Measurements from ENCODE around the gene LKAAEAR1. TPM values are rescaled to one million over a fixed set of nuclear protein-coding genes. Genes with fewer than 3 reads are reported as not detected.

LKAAEAR1 gene
- total and polyA plus RNA-seq, 3 experiments from 2014 or later: 0.29 to 1.2 (median 0.39) TPM

- Mint-ChIP-seq H3K36me3 (peaks cover 0 to 2% (median 0%) of the 10 kb centered on the region in 3 donors), H3K27me3 (no peaks in the 10 kb centered on the region), H3K4me3 (peak overlapping the region; percentile 82 to 89 (median 86)), H3K9me3 (no peaks in the 10 kb centered on the region), H3K27ac (peak overlapping the region in 7 of 8 donors; percentile 49 to 88 (median 68)), H3K4me1 (peaks cover 21 to 50% (median 24%) of the 10 kb centered on the region in 3 donors)
- POLR2A ChIA-PET: interaction anchor here (1.0 to 1.1 kb wide), 2 partner anchors 15 to 84 kb away, joined by 3 read pairs; partner anchors contain the start of gene RGS19
- Histone ChIP-seq H3K36me3 (ENCODE audit: insufficient read depth, low read length) (no peaks in the 10 kb centered on the region), H3K4me3 (ENCODE audit: low read length) (peak overlapping the region; percentile 50), H3K4me1 (ENCODE audit: insufficient read depth, low read length) (peaks cover 42% of the 10 kb centered on the region), H3K27ac (ENCODE audit: low read depth, low read length) (no peak overlapping the region), H3K9me3 (ENCODE audit: low read length) (no peaks in the 10 kb centered on the region), H3K27me3 (ENCODE audit: insufficient read depth, low read length, poor library complexity, severe bottlenecking) (no peaks in the 10 kb centered on the region)
- CTCF ChIA-PET: interaction anchor here (1.2 to 2.7 kb wide), 2 partner anchors 26 to 56 kb away, joined by 4 to 10 read pairs; no protein-coding TSS in a partner anchor
- DNase-seq: no peak
Measured at GRCh38 chr20:64064145-64064698, 20.0 kb downstream of the LKAAEAR1 start.

- Histone ChIP-seq H3K27ac (ENCODE audit: low read depth, low read length) (peak overlapping the region; percentile 51), H3K4me3 (ENCODE audit: low read length) (peak overlapping the region; percentile 50), H3K27me3 (ENCODE audit: insufficient read depth, low read length, poor library complexity, severe bottlenecking) (no peaks in the 10 kb centered on the region), H3K4me1 (ENCODE audit: insufficient read depth, low read length) (peaks cover 41% of the 10 kb centered on the region), H3K36me3 (ENCODE audit: insufficient read depth, low read length) (no peaks in the 10 kb centered on the region), H3K9me3 (ENCODE audit: low read length) (no peaks in the 10 kb centered on the region)
- H3K4me1 Mint-ChIP-seq: peaks cover 21 to 50% (median 24%) of the 10 kb centered on the region in 3 donors
- ChIA-PET CTCF (interaction anchor here (0.7 to 3.9 kb wide), 5 partner anchors 25 to 1684 kb away, joined by 3 to 33 read pairs (median 7); partner anchors contain the start of genes C20orf204 and PRPF6), POLR2A (interaction anchor here (0.9 to 1.4 kb wide), 7 partner anchors 12 to 542 kb away, joined by 3 to 6 read pairs (median 4); partner anchors contain the start of genes OPRL1, PRPF6 and RGS19)
- peaks cover 0 to 2% (median 0%) of the 10 kb centered on the region in 3 donors for H3K36me3 Mint-ChIP-seq
- H3K4me3 Mint-ChIP-seq: peak overlapping the region; percentile 82 to 89 (median 86)
- no peak for DNase-seq
- peak overlapping the region in 7 of 8 donors; percentile 49 to 92 (median 68) for H3K27ac Mint-ChIP-seq
- H3K9me3 Mint-ChIP-seq: no peaks in the 10 kb centered on the region
- H3K27me3 Mint-ChIP-seq: no peaks in the 10 kb centered on the region
Measured at GRCh38 chr20:64063389-64064144, 20.6 kb downstream of the LKAAEAR1 start.

- Mint-ChIP-seq H3K9me3 (no peaks in the 10 kb centered on the region), H3K27ac (peak within 1 kb of the TSS in 7 of 8 donors; percentile 49 to 92 (median 68)), H3K27me3 (no peaks in the 10 kb centered on the region), H3K36me3 (peaks cover 0 to 2% (median 0%) of the 10 kb centered on the region in 3 donors), H3K4me3 (peak within 1 kb of the TSS; percentile 82 to 89 (median 86)), H3K4me1 (peaks cover 24 to 53% (median 28%) of the 10 kb centered on the region in 3 donors)
- H3K27ac ChIP-seq (ENCODE audit: low read depth, low read length): peak within 1 kb of the TSS; percentile 51
- H3K27me3 ChIP-seq (ENCODE audit: insufficient read depth, low read length, poor library complexity, severe bottlenecking): no peaks in the 10 kb centered on the region
- H3K9me3 ChIP-seq (ENCODE audit: low read length): no peaks in the 10 kb centered on the region
- POLR2A ChIA-PET: interaction anchor here (0.8 to 1.4 kb wide), 6 partner anchors 13 to 542 kb away, joined by 3 to 6 read pairs (median 4); partner anchors contain the start of genes OPRL1, PRPF6, PTK6 and RGS19
- DNase-seq: peak; percentile 85 to 94 (median 87)
- CTCF ChIA-PET: interaction anchor here (0.7 to 3.9 kb wide), 6 partner anchors 9 to 1683 kb away, joined by 3 to 33 read pairs (median 4); partner anchors contain the start of genes C20orf204 and PRPF6
- peak within 1 kb of the TSS; percentile 50 for H3K4me3 ChIP-seq (ENCODE audit: low read length)
- H3K4me1 ChIP-seq (ENCODE audit: insufficient read depth, low read length): peaks cover 45% of the 10 kb centered on the region
- H3K36me3 ChIP-seq (ENCODE audit: insufficient read depth, low read length): no peaks in the 10 kb centered on the region
Measured at GRCh38 chr20:64062596-64063388, 21.4 kb downstream of the LKAAEAR1 start, which contains the start of gene TCEA2. Gene TCEA2 (plus strand): TSS chr20:64063198. CDS start chr20:64063313, 115 bp downstream.

- H3K27me3 ChIP-seq (ENCODE audit: insufficient read depth, low read length, poor library complexity, severe bottlenecking): no peaks in the 10 kb centered on the region
- H3K4me3 ChIP-seq (ENCODE audit: low read length): peak overlapping the region; percentile 50
- H3K27ac Mint-ChIP-seq: no peak overlapping the region
- ChIA-PET CTCF (interaction anchor here (0.8 to 3.9 kb wide), 6 partner anchors 10 to 88 kb away, joined by 3 to 33 read pairs (median 3); partner anchors contain the start of genes C20orf204 and PRPF6), POLR2A (interaction anchor here (0.8 to 1.4 kb wide), 6 partner anchors 13 to 541 kb away, joined by 3 to 6 read pairs (median 4); partner anchors contain the start of genes OPRL1, PRPF6, PTK6 and RGS19)
- H3K4me1 ChIP-seq (ENCODE audit: insufficient read depth, low read length): peaks cover 46% of the 10 kb centered on the region
- H3K27ac ChIP-seq (ENCODE audit: low read depth, low read length): peak overlapping the region; percentile 51
- peaks cover 0 to 2% (median 0%) of the 10 kb centered on the region in 3 donors for H3K36me3 Mint-ChIP-seq
- H3K9me3 ChIP-seq (ENCODE audit: low read length): no peaks in the 10 kb centered on the region
- H3K4me3 Mint-ChIP-seq: peak overlapping the region in 5 of 7 donors; percentile 15 to 88 (median 53)
- no peaks in the 10 kb centered on the region for H3K9me3 Mint-ChIP-seq
- H3K27me3 Mint-ChIP-seq: peaks cover 0 to 1% of the 10 kb centered on the region in 2 donors
- no peaks in the 10 kb centered on the region for H3K36me3 ChIP-seq (ENCODE audit: insufficient read depth, low read length)
- no peak for DNase-seq
- H3K4me1 Mint-ChIP-seq: peaks cover 26 to 54% (median 33%) of the 10 kb centered on the region in 3 donors
Measured at GRCh38 chr20:64062276-64062595, 22.0 kb downstream of the LKAAEAR1 start.

GRCh38 chr20:64058536-64058935 is 25.7 kb downstream of the LKAAEAR1 start:
- Mint-ChIP-seq H3K9me3 (no peaks in the 10 kb centered on the region), H3K36me3 (no peaks in the 10 kb centered on the region), H3K4me1 (peaks cover 2 to 20% (median 13%) of the 10 kb centered on the region in 3 donors), H3K27me3 (peaks cover 1 to 7% of the 10 kb centered on the region in 2 donors), H3K4me3 (no peak overlapping the region), H3K27ac (no peak overlapping the region)
- Histone ChIP-seq H3K36me3 (ENCODE audit: insufficient read depth, low read length) (no peaks in the 10 kb centered on the region), H3K4me1 (ENCODE audit: insufficient read depth, low read length) (peaks cover 16% of the 10 kb centered on the region), H3K27ac (ENCODE audit: low read depth, low read length) (no peak overlapping the region), H3K9me3 (ENCODE audit: low read length) (no peaks in the 10 kb centered on the region), H3K27me3 (ENCODE audit: insufficient read depth, low read length, poor library complexity, severe bottlenecking) (no peaks in the 10 kb centered on the region), H3K4me3 (ENCODE audit: low read length) (no peak overlapping the region)
- no peak for DNase-seq
- ChIA-PET POLR2A (no interaction called here), CTCF (interaction anchor here (1.4 to 3.2 kb wide), 3 partner anchors 19 to 193 kb away, joined by 4 to 28 read pairs (median 13); partner anchors contain the start of genes PRPF6, SAMD10 and TPD52L2)

GRCh38 chr20:64057628-64058498 is 26.3 kb downstream of the LKAAEAR1 start:
- H3K4me3 ChIP-seq (ENCODE audit: low read length): no peak overlapping the region
- Mint-ChIP-seq H3K36me3 (no peaks in the 10 kb centered on the region), H3K27me3 (peaks cover 5 to 14% of the 10 kb centered on the region in 2 donors), H3K4me1 (peaks cover 2 to 18% (median 13%) of the 10 kb centered on the region in 3 donors), H3K9me3 (no peaks in the 10 kb centered on the region), H3K27ac (no peak overlapping the region), H3K4me3 (peak overlapping the region in 5 of 7 donors; percentile 3 to 53 (median 44))
- CTCF ChIA-PET: interaction anchor here (0.6 to 3.2 kb wide), 14 partner anchors 13 to 476 kb away, joined by 3 to 28 read pairs (median 4); partner anchors contain the start of genes C20orf204, LKAAEAR1, PRPF6 and SAMD10
- POLR2A ChIA-PET: interaction anchor here (0.9 kb wide), 1 partner anchor 19 kb away, joined by 4 read pairs; no protein-coding TSS in a partner anchor
- H3K4me1 ChIP-seq (ENCODE audit: insufficient read depth, low read length): peaks cover 15% of the 10 kb centered on the region
- DNase-seq: peak; percentile 66 to 84 (median 70)
- no peaks in the 10 kb centered on the region for H3K9me3 ChIP-seq (ENCODE audit: low read length)
- H3K27me3 ChIP-seq (ENCODE audit: insufficient read depth, low read length, poor library complexity, severe bottlenecking): no peaks in the 10 kb centered on the region
- no peak overlapping the region for H3K27ac ChIP-seq (ENCODE audit: low read depth, low read length)
- H3K36me3 ChIP-seq (ENCODE audit: insufficient read depth, low read length): no peaks in the 10 kb centered on the region
